ENCODE results near the gene GPX4. TPM values are rescaled to one million over a fixed set of nuclear protein-coding genes. Genes with fewer than 3 reads are reported as not detected.
A peak's percentile ranks its signal among the peaks of the same experiment; 100 is the strongest.

GPX4 gene
- total and polyA plus RNA-seq, 10 of the 15 experiments (the other 5 are each of a cell fraction or from before 2014, with no cell fraction given), result 33.3 to 749 (median 297) TPM

DNA sequence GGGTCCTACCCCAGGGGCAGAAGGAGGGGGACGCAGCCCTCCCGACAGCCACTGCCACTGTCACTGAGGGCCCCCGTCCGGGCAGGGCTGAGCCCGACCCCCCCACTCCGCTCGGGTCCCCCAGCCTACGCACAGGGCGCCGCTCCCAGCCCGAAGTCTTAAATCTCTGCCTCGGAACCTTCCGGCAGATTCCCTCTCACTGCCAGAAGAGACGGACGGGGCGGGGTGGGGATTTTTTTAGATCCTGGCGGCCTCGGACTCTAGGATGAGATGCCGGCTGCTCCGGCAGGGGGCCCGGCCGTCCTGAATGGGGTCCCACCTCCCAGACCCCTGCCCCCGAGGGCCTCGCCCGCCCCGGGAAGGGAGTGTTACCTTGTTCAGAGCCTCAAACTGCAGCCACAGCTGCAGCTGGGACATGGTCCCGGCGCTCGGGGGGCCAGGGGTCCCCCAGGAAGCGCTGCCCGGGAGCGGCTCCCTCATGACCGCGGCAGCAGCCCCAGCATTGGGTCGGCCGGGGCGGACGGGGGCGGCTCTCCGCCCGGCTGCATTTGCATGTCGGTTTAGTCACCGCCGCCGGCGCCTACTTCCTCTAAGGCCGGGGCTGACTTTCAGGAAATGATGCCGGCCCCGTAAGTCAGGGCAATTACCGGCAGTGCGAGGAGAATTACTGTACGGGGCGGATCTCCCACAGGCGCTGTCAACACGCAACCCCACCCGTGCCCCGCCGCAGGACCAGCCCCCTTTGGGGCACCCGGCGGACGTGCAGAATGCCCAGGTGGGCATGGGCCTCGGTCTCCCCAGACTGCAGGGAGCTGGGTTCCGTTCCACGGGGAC lies 28.1 kb downstream of the GPX4 start (continued):
- TF ChIP-seq BHLHE40 (IDR thresholded peaks at IDR 0.05; ENCODE audit: borderline replicate concordance in 1 of 2, low read depth in 2 of 2, low read length in 1 of 2) (peak; percentile 49 to 65; a peak in 3 of 4 replicates), TAF1 (IDR thresholded peaks at IDR 0.05; ENCODE audit: borderline replicate concordance, low read depth, low read length) (no peak), SMAD1 (IDR thresholded peaks at IDR 0.05; ENCODE audit: low read depth, partially characterized antibody) (no peak), JUND (IDR thresholded peaks at IDR 0.05; ENCODE audit: low read depth, low read length) (no peak), ZNF207 (IDR thresholded peaks at IDR 0.05; ENCODE audit: borderline replicate concordance) (no peak), YBX1 (IDR thresholded peaks at IDR 0.05) (no peak), PML (IDR thresholded peaks at IDR 0.05; ENCODE audit: low read length) (no peak), ETV6 (conservative IDR thresholded peaks at IDR 0.05 in 1 of 2, IDR thresholded peaks at IDR 0.05 in 1 of 2; ENCODE audit: borderline replicate concordance in 1 of 2, low read depth in 1 of 2) (peak in 1 of 2 experiments; percentile 68; a peak in 1 of 4 replicates), HCFC1 (IDR thresholded peaks at IDR 0.05; ENCODE audit: low read length) (no peak), ZNF384 (IDR thresholded peaks at IDR 0.05; ENCODE audit: borderline replicate concordance, low read depth, low read length) (no peak), SMAD5 (IDR thresholded peaks at IDR 0.05; ENCODE audit: low read depth) (no peak), RUNX3 (IDR thresholded peaks at IDR 0.05; ENCODE audit: low read length) (peak; percentile 32; the same call in 1 of the 2 replicates), MEF2B (IDR thresholded peaks at IDR 0.05; ENCODE audit: partially characterized antibody, poor library complexity, severe bottlenecking) (peak; percentile 13), JUNB (IDR thresholded peaks at IDR 0.05) (no peak), SPI1 (IDR thresholded peaks at IDR 0.05; ENCODE audit: borderline replicate concordance, insufficient read depth, low read depth, low read length) (peak; percentile 28; the same call in 1 of the 2 replicates), EED (IDR thresholded peaks at IDR 0.05; ENCODE audit: low read depth) (peak; percentile 12; the same call in 1 of the 2 replicates), DPF2 (IDR thresholded peaks at IDR 0.05) (peak; percentile 65), YY1 (IDR thresholded peaks at IDR 0.05; ENCODE audit: low read depth, low read length) (peak; percentile 67; the same call in 1 of the 2 replicates), PAX5 (IDR thresholded peaks at IDR 0.05; ENCODE audit: borderline replicate concordance, low read depth, low read length) (no peak)
- TF ChIP-seq, protein P1, sequence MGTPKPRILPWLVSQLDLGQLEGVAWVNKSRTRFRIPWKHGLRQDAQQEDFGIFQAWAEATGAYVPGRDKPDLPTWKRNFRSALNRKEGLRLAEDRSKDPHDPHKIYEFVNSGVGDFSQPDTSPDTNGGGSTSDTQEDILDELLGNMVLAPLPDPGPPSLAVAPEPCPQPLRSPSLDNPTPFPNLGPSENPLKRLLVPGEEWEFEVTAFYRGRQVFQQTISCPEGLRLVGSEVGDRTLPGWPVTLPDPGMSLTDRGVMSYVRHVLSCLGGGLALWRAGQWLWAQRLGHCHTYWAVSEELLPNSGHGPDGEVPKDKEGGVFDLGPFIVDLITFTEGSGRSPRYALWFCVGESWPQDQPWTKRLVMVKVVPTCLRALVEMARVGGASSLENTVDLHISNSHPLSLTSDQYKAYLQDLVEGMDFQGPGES (IDR thresholded peaks at IDR 0.05), result no peak
- TF ChIP-seq, protein P2, sequence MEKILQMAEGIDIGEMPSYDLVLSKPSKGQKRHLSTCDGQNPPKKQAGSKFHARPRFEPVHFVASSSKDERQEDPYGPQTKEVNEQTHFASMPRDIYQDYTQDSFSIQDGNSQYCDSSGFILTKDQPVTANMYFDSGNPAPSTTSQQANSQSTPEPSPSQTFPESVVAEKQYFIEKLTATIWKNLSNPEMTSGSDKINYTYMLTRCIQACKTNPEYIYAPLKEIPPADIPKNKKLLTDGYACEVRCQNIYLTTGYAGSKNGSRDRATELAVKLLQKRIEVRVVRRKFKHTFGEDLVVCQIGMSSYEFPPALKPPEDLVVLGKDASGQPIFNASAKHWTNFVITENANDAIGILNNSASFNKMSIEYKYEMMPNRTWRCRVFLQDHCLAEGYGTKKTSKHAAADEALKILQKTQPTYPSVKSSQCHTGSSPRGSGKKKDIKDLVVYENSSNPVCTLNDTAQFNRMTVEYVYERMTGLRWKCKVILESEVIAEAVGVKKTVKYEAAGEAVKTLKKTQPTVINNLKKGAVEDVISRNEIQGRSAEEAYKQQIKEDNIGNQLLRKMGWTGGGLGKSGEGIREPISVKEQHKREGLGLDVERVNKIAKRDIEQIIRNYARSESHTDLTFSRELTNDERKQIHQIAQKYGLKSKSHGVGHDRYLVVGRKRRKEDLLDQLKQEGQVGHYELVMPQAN (conservative IDR thresholded peaks at IDR 0.05), result peak; percentile 69; the same call in 1 of the 2 replicates
- TF ChIP-seq, protein P3, sequence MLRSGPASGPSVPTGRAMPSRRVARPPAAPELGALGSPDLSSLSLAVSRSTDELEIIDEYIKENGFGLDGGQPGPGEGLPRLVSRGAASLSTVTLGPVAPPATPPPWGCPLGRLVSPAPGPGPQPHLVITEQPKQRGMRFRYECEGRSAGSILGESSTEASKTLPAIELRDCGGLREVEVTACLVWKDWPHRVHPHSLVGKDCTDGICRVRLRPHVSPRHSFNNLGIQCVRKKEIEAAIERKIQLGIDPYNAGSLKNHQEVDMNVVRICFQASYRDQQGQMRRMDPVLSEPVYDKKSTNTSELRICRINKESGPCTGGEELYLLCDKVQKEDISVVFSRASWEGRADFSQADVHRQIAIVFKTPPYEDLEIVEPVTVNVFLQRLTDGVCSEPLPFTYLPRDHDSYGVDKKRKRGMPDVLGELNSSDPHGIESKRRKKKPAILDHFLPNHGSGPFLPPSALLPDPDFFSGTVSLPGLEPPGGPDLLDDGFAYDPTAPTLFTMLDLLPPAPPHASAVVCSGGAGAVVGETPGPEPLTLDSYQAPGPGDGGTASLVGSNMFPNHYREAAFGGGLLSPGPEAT (IDR thresholded peaks at IDR 0.05; ENCODE audit: low read depth), result no peak
- TF ChIP-seq, protein P4, sequence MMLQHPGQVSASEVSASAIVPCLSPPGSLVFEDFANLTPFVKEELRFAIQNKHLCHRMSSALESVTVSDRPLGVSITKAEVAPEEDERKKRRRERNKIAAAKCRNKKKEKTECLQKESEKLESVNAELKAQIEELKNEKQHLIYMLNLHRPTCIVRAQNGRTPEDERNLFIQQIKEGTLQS (IDR thresholded peaks at IDR 0.05; ENCODE audit: borderline replicate concordance, extremely low read depth, low read depth, low read length), result no peak
